Testis (tissue), 3 donors: ENCODE results near the gene TARM1. TPM values are rescaled to one million over a fixed set of nuclear protein-coding genes. Genes with fewer than 3 reads are reported as not detected.

Experiments
- DNase-seq: peaks from one replicate; pipeline ENCODE4 v3.0.0-alpha.2; 2019
- H3K27ac ChIP-seq, 2 donors: fragments of 200-600 bp; sonication (generic); one replicate each; pipeline ENCODE4 v1.5.1; 2019
- H3K27me3 ChIP-seq: fragments of 200-600 bp; sonication (generic); one replicate; pipeline ENCODE4 v1.5.1; 2019
- H3K36me3 ChIP-seq: fragments of 200-600 bp; sonication (generic); one replicate; pipeline ENCODE4 v1.5.1; 2017; ENCODE audit warnings: low read depth; ENCODE audit errors: missing control alignments
- H3K4me1 ChIP-seq: fragments of 200-600 bp; sonication (generic); one replicate; pipeline ENCODE4 v1.5.1; 2019
- H3K4me3 ChIP-seq, 2 donors: fragments of 200-600 bp; sonication (generic); one replicate each; pipeline ENCODE4 v1.5.1; 2017 to 2019
- H3K9me3 ChIP-seq: fragments of 200-600 bp; sonication (generic); one replicate; pipeline ENCODE4 v1.5.1; 2017
- POLR2A ChIP-seq: fragments of 450-650 bp; IDR thresholded peaks from one replicate; pipeline ENCODE4 v1.6.1; 2017; ENCODE audit warnings: antibody characterized with exemption, mild to moderate bottlenecking, moderate library complexity
- WGBS, 2 donors: methylation state at CpG; one replicate each; pipeline ENCODE4 v1.1.5; 2018; 5-methylcytosine and 5-hydroxymethylcytosine counted together
- intact Hi-C: fragments of 100-400 bp; cut with DNase I; formaldehyde crosslinking; loops from one replicate; pipeline ENCODE4 v1.15.1; 2023; ENCODE audit warnings: low total_unique reads
- polyA plus RNA-seq: library from polyadenylated mRNA; stranded (reverse); fragments of 350-450 nt; fragmentation: Illumina TruSeq; extraction: RNeasy Lipid Tissue Mini Kit (QIAGEN cat#74804); gene quantifications from one replicate; pipeline ENCODE4 v1.2.3, GENCODE V29; 2014; ENCODE audit warnings: low read depth, low replicate concordance; ENCODE audit not compliant: insufficient read depth
- total RNA-seq, 2 donors: library from RNA; depleted of rRNA; stranded (reverse); fragments of >200 nt; gene quantifications; one replicate each; pipeline ENCODE4 v1.2.3, GENCODE V29; 2016
- TF ChIP-seq, protein P1 (sequence below), 3 experiments: fragments of 450-650 bp in 2 of 3; fragments of 200-600 bp in 1 of 3; sonication (generic) in 1 of 3; IDR thresholded peaks; one replicate each; pipeline ENCODE4 v1.5.1; 2016 to 2019; ENCODE audit warnings: antibody characterized with exemption in 3 of 3, mild to moderate bottlenecking in 2 of 3, moderate library complexity in 1 of 3

Gene TARM1
- total and polyA plus RNA-seq, 3 donors from 2014 or later, result 0.37 TPM; not detected in 2

GRCh38 chr19:54077334-54077733 is 3.8 kb downstream of the TARM1 start:
- Histone ChIP-seq H3K27me3 (no peaks in the 10 kb centered on the region), H3K9me3 (no peaks in the 10 kb centered on the region), H3K36me3 (no peaks in the 10 kb centered on the region), H3K4me3 (no peak overlapping the region), H3K4me1 (no peaks in the 10 kb centered on the region), H3K27ac (no peak overlapping the region)
- TF ChIP-seq, protein P1, sequence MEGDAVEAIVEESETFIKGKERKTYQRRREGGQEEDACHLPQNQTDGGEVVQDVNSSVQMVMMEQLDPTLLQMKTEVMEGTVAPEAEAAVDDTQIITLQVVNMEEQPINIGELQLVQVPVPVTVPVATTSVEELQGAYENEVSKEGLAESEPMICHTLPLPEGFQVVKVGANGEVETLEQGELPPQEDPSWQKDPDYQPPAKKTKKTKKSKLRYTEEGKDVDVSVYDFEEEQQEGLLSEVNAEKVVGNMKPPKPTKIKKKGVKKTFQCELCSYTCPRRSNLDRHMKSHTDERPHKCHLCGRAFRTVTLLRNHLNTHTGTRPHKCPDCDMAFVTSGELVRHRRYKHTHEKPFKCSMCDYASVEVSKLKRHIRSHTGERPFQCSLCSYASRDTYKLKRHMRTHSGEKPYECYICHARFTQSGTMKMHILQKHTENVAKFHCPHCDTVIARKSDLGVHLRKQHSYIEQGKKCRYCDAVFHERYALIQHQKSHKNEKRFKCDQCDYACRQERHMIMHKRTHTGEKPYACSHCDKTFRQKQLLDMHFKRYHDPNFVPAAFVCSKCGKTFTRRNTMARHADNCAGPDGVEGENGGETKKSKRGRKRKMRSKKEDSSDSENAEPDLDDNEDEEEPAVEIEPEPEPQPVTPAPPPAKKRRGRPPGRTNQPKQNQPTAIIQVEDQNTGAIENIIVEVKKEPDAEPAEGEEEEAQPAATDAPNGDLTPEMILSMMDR (IDR thresholded peaks at IDR 0.05), result no peak
- no peak for TF ChIP-seq POLR2A
- DNase-seq, result no peak
- intact Hi-C loops, result no loop called here
- 86 to 88% methylated on average over 5 of the region's 5 CpGs for WGBS, 2 donors

DNA sequence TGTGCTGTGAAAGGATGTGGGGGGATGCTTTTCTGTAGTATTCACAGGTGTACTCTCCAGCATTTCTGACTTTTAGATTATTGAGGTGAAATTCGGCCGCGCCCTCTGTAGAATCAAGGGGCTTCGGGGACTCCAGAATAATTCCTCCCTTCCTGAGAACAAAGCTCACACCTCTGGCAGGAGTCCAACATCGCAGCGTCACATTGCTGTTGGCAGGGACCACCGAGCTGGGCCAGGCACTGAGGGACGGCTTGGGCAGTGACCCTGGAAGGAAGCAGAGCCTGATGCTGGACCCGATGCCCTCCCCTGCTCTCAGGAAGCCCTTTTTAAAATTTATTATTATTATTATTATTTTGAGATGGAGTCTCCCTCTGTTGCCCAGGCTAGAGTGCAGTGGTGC is 6.3 kb downstream of the TARM1 start:
- Histone ChIP-seq H3K27ac (no peak overlapping the region), H3K9me3 (no peaks in the 10 kb centered on the region), H3K36me3 (no peaks in the 10 kb centered on the region), H3K4me1 (no peaks in the 10 kb centered on the region), H3K27me3 (no peaks in the 10 kb centered on the region), H3K4me3 (no peak overlapping the region)
- DNase-seq, result no peak
- intact Hi-C loops, result no loop called here
- WGBS, 2 donors, result 76 to 84% methylated on average over 7 to 9 of the region's 9 CpGs
- TF ChIP-seq POLR2A, result no peak
- TF ChIP-seq, protein P1 (IDR thresholded peaks at IDR 0.05), result no peak

- no peaks in the 10 kb centered on the region for H3K9me3 ChIP-seq
- no peaks in the 10 kb centered on the region for H3K4me1 ChIP-seq
- TF ChIP-seq, protein P1 (IDR thresholded peaks at IDR 0.05), result no peak
- TF ChIP-seq POLR2A, result no peak
- intact Hi-C loops, result no loop called here
- DNase-seq, result no peak
- H3K27ac ChIP-seq, result no peak overlapping the region
- no peak overlapping the region for H3K4me3 ChIP-seq
- no peaks in the 10 kb centered on the region for H3K36me3 ChIP-seq
- WGBS, 2 donors, result 80 to 87% methylated on average over 10 of the region's 10 CpGs
- no peaks in the 10 kb centered on the region for H3K27me3 ChIP-seq
These were observed 7.3 kb downstream of the TARM1 start for GRCh38 chr19:54073829-54074228.

DNA sequence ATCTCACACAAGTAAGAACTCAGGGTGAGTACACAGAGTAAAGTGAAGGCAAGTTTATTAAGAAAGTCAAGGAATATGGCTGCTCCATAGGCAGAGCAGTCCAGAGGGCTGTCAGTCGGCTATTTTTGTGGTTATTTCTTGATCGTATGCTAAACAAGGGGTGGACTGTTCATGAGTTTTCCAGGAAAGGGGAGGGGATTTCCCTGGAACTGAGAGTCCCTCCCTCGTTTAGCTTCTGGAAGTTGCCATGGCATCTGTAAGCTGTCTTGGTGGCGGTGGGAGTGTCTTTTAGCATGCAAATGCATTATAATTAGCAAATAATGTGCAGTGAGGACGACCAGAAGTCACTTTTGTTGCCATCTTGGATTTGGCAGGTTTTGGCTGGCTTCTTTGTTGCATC is 11.7 kb downstream of the TARM1 start:
- H3K27me3 ChIP-seq, result no peaks in the 10 kb centered on the region
- no peak overlapping the region for H3K27ac ChIP-seq
- no peaks in the 10 kb centered on the region for H3K36me3 ChIP-seq
- no peak for DNase-seq
- intact Hi-C loops, result no loop called here
- no peaks in the 10 kb centered on the region for H3K9me3 ChIP-seq
- no peak overlapping the region for H3K4me3 ChIP-seq
- TF ChIP-seq, protein P1 (IDR thresholded peaks at IDR 0.05), result no peak
- no peak for TF ChIP-seq POLR2A
- 63 to 67% methylated on average over 5 of the region's 5 CpGs for WGBS, 2 donors
- H3K4me1 ChIP-seq, result no peaks in the 10 kb centered on the region

DNA sequence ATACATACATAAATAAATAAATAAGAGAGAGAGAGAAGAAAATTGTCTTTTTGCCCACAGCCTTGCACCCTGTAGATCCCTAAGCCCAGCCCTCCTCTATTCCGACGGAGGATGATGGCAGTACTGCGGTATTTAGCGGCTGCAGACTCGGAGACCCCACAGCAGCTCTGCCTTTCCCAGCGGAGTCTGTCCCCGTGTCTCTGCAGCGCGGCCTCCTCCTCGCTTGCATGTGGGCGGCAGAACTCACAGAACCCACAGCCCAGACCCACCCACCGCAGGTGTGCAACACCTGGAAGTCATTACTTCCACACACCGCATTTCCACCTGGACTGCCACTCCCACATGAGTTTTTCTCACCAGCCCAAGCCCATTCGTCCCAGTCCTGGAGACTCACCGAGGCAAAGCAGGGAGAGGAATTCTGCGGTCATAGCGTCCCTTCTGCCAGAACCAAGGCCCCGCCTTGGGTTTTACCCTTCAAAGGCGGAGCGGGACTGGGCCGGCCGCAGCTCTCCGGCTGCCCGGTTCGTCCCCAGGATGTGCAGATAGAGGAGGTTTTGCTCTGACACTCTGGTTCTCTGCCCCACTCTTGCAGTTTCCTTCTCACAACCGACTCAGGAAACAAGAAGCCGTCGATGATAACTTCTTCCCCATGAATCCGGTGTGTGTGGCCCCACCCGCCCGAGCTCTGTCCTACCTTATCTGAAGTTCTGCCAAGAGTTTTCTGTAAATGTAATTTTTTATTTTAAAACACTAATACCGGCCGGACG is 17.6 kb downstream of the TARM1 start, which contains the start of gene VSTM1:
Gene VSTM1, minus strand, starts transcription at position 548 of the 767 bp plus-strand sequence. Its CDS starts 120 bp downstream, at position 428.
- H3K27me3 ChIP-seq, result no peaks in the 10 kb centered on the region
- no peaks in the 10 kb centered on the region for H3K36me3 ChIP-seq
- WGBS, 2 donors, result 53 to 69% methylated on average over 34 of the region's 34 CpGs
- intact Hi-C loops, result no loop called here
- no peaks in the 10 kb centered on the region for H3K9me3 ChIP-seq
- H3K27ac ChIP-seq, result no peak within 1 kb of the TSS
- peak within 1 kb of the TSS in 1 of 2 donors; percentile 6 for H3K4me3 ChIP-seq
- no peak for DNase-seq
- no peaks in the 10 kb centered on the region for H3K4me1 ChIP-seq
- TF ChIP-seq, protein P1 (IDR thresholded peaks at IDR 0.05), result no peak
- no peak for TF ChIP-seq POLR2A
